Measurements from ENCODE around the gene FAM170B.

The FAM170B gene

DNA sequence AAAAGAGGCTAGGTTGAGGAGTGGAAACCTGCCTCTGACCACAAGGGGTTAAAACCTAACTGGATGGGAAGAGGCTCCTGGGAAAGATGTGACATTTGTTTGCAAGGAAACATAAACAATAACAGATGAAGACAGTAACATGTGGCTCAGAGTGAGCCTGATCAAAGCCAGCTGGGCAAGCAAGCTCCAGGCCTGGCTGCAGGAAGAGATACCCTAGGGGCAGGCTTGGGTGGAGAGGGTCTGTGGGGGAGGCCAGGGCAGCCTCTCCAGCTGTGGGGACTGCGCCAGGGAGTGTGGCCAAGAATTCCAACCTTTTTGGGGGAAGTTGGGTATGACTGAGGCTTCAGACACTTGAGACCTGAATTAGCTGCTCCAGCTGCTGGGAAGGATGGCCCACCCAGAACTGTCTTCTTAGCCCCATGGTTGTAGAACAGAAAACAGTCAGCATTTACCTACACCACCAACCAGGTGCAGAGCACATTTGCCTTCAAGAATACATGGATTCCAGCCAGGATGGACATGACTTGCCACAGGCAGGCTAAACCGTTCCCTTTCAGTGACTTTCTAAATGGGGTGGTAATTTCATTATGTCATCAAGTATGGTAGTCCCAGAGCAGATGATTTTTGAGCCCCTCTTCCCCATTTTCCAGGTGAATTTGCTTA is 10.4 kb upstream of the FAM170B start:
- DNase-seq (ENCODE audit: low read depth): no peak
- H3K4me3 ChIP-seq (ENCODE audit: low read depth, low read length): no peak overlapping the region
- in situ Hi-C loops (cut with HindIII; ENCODE audit: low sequenced_read_pairs): no loop called here
- TF ChIP-seq, protein P1, sequence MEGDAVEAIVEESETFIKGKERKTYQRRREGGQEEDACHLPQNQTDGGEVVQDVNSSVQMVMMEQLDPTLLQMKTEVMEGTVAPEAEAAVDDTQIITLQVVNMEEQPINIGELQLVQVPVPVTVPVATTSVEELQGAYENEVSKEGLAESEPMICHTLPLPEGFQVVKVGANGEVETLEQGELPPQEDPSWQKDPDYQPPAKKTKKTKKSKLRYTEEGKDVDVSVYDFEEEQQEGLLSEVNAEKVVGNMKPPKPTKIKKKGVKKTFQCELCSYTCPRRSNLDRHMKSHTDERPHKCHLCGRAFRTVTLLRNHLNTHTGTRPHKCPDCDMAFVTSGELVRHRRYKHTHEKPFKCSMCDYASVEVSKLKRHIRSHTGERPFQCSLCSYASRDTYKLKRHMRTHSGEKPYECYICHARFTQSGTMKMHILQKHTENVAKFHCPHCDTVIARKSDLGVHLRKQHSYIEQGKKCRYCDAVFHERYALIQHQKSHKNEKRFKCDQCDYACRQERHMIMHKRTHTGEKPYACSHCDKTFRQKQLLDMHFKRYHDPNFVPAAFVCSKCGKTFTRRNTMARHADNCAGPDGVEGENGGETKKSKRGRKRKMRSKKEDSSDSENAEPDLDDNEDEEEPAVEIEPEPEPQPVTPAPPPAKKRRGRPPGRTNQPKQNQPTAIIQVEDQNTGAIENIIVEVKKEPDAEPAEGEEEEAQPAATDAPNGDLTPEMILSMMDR (IDR thresholded peaks at IDR 0.05; ENCODE audit: low read depth, low read length, missing control alignments): no peak

DNA sequence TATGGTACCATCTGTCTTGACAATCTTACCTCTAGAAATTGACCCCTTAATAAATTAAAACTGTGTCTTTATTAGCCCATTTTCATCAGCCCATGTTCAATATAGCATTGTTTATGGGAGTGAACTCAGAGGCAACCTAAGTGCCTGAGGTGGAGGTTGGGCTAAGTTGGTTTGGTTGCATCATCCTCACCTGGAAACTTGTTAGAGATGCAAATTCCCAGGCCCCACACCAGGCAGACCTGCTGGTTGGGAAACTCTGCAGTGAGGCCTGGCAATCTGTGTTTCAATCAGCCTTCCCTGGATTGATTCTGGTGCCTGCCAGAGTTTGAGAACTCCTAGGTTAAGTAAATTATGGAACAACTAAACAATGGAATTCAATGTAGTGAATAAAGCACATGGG is 9.4 kb upstream of the FAM170B start:
- DNase-seq (ENCODE audit: low read depth): no peak
- H3K4me3 ChIP-seq (ENCODE audit: low read depth, low read length): no peak overlapping the region
- TF ChIP-seq, protein P1 (IDR thresholded peaks at IDR 0.05; ENCODE audit: low read depth, low read length, missing control alignments): no peak
- in situ Hi-C loops (cut with HindIII; ENCODE audit: low sequenced_read_pairs): no loop called here

DNA sequence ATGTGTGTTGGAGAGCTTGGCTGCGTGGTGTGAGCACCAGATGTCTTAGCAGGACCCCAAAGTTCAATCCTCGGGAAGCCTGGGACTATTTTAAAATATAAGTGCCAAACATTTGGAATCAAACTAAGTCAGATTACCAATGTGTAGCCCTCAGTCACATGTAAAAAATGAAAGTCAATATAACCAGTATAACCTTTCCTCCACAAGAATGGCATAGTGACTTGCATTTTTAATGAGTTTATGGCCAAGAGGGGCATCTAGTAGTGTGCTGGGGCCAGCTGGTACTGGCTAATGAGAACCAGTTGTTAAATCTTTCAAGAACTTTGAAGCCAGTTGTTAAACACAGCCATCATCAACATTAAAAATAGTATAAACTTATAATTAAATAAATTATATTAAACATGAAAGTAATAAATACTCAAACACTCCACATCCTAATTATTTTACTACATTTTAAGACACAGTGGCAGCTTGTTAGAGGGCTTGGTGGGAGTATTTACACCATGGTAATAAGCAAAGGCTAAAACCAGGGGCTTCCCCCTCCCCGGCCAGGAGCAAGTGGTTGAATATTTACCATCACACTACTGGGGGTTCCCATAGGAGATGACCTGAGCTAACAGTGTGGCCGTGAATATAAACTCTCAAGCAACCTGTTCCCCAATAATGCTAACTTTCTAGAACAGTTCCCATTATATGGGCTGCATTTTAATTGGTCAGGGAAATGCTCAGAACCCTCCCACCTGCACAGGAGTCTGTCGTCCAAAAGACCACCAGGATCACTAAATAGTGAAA is 7.9 kb upstream of the FAM170B start:
- in situ Hi-C loops (cut with HindIII; ENCODE audit: low sequenced_read_pairs): no loop called here
- TF ChIP-seq, protein P1 (IDR thresholded peaks at IDR 0.05; ENCODE audit: low read depth, low read length, missing control alignments): no peak
- DNase-seq (ENCODE audit: low read depth): no peak
- H3K4me3 ChIP-seq (ENCODE audit: low read depth, low read length): no peak overlapping the region

DNA sequence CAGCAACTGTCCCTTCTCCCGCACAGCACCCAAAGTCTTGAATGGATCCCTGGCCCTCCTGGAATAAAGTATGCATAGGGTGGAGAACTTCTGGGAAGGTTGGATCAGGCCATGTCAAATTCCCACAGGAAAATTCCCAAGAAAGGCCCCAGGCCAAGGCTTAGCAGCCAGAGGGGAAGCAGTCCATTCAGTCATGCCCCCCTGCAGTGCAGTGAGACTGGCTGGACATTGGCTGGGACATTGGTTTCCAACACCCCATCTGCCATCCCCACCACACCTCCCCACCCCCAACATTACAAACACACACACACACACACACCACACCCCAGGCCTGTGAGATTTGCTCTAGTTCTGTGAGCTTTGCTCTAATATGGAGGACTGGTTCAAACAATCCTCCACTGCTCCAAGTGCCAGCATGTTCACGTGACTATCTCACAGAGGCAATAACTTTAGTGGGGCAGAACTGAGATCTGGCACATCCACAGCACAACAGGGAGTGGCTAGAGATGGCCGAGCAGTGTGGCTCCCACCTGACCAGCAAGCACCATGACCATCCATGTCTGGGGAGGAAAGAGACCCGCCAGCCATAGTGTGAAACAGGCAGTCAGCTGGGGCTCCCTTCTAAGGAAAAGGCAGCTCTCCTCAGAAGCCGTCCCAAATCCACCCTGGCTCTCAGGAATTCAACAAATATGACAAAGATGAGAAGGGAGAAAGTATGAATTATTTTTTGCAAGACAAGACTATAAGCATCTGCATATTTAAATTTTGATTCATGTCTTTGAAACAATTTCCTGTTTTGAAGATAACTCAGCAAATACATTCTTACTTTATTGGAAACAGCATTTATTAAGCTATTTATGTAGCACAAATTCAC is 6.7 kb upstream of the FAM170B start:
- TF ChIP-seq, protein P1 (IDR thresholded peaks at IDR 0.05; ENCODE audit: low read depth, low read length, missing control alignments): no peak
- DNase-seq (ENCODE audit: low read depth): no peak
- H3K4me3 ChIP-seq (ENCODE audit: low read depth, low read length): no peak overlapping the region
- in situ Hi-C loops (cut with HindIII; ENCODE audit: low sequenced_read_pairs): no loop called here

DNA sequence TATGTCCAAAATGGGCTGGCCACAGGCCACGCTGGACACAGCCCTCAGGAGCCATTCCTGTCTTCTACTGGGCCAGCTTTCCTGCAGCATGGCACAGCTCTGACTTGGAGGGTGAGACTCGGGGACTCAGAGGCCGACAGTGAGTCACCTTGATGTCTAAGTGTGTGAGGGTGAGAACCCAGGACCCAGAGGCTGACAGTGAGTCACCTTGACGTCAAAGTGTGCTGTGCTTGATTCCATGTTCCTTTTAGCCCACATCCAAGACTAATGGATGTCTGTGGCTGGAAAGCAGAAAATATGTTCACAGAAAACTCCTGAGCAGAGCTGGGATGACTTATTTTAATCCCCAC is 6.0 kb upstream of the FAM170B start:
- in situ Hi-C loops (cut with HindIII; ENCODE audit: low sequenced_read_pairs): no loop called here
- TF ChIP-seq, protein P1 (IDR thresholded peaks at IDR 0.05; ENCODE audit: low read depth, low read length, missing control alignments): no peak
- H3K4me3 ChIP-seq (ENCODE audit: low read depth, low read length): no peak overlapping the region
- DNase-seq (ENCODE audit: low read depth): peak; percentile 83

DNA sequence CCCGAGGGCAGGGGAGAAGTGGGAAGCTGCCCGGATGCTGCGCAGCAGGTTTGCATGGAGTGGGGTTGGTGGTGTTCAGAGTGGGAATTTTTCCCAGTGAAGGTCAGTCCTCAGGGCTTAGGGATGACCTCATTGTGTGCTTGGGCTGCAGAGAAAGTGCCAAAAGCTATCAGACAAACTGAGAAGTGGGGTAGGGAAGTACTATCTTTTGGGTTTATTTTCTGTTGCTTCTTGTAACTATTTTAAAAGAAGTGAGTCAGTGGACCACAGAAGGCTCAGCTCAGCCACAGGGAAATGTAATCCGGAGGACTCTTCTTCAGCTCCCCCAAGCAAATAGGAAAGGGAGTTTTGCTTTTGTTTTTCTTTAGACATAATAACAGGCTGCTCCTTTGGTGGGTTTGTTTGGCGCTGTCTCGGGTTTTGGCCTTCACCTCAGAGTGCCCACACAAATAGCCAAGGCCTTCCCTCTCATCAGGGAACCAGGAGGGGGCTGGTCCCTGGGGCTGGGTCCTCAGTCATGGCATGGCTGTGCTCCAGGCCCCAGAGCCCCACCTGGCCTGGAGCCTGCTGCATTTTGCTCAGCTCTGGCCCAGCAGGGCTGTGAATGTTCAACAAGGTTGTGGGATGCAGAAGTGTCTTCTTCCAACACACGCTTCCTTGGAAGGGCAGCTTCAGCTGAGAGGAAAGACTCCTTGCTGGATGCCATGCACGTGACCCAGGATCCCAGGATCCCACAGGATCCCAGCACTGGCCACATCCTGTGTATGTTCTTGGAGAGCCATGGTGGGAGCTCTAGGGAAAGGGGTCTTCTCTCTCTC is 5.4 kb upstream of the FAM170B start:
- in situ Hi-C loops (cut with HindIII; ENCODE audit: low sequenced_read_pairs): no loop called here
- TF ChIP-seq, protein P1 (IDR thresholded peaks at IDR 0.05; ENCODE audit: low read depth, low read length, missing control alignments): no peak
- DNase-seq (ENCODE audit: low read depth): peak; percentile 66
- H3K4me3 ChIP-seq (ENCODE audit: low read depth, low read length): no peak overlapping the region
